ENCODE measurements around the gene HDAC6. TPM values are rescaled to one million over a fixed set of nuclear protein-coding genes. Genes with fewer than 3 reads are reported as not detected.
"Not testable (repeated sequence)": the region's sequence is repeated elsewhere in the genome, so short reads cannot be mapped to it uniquely, and the experiment has no call there.

Gene HDAC6
- total and polyA plus RNA-seq, 10 donors = 33.9 to 103 (median 79.9) TPM

GRCh38 chrX:48854898-48855297 is 53.0 kb downstream of the HDAC6 start:
- DNase-seq = no peak

GRCh38 chrX:48864210-48864609 is 62.3 kb downstream of the HDAC6 start:
- H3K4me3 ChIP-seq = no peak overlapping the region
- no peaks in the 10 kb centered on the region for H3K9me3 ChIP-seq
- H3K4me1 ChIP-seq = no peaks in the 10 kb centered on the region
- no peaks in the 10 kb centered on the region for H3K36me3 ChIP-seq
- no peak for TF ChIP-seq POLR2AphosphoS5 (IDR thresholded peaks at IDR 0.05)
- no peak for TF ChIP-seq POLR2A (IDR thresholded peaks at IDR 0.05)
- TF ChIP-seq CTCF (IDR thresholded peaks at IDR 0.05 in 8 of 11, conservative IDR thresholded peaks at IDR 0.05 in 3 of 11) = no peak
- H3K27ac ChIP-seq = no peak overlapping the region
- 38 to 51% (median 46%) methylated on average over 4 of the region's 4 CpGs for WGBS, 5 donors
- DNase-seq = no peak
- H3K27me3 ChIP-seq (replicated peaks in 1 of 7) = peaks cover 0 to 9% (median 0%) of the 10 kb centered on the region in 7 donors
- intact Hi-C loops (cut with DNase I; ENCODE audit: low total_unique reads) = no loop called here

More at GRCh38 chrX:48854898-48855297, 53.0 kb downstream of the HDAC6 start:
- H3K9me3 ChIP-seq = peaks cover 0 to 7% (median 0%) of the 10 kb centered on the region in 8 donors
- H3K27ac ChIP-seq = no peak overlapping the region
- no peaks in the 10 kb centered on the region for H3K36me3 ChIP-seq
- no peak overlapping the region for H3K4me3 ChIP-seq
- peaks cover 0 to 4% (median 0%) of the 10 kb centered on the region in 7 donors for H3K27me3 ChIP-seq (replicated peaks in 1 of 7)
- no peaks in the 10 kb centered on the region for H3K4me1 ChIP-seq
- WGBS, 5 donors = 38 to 62% (median 52%) methylated on average over 5 of the region's 5 CpGs
- intact Hi-C loops (cut with DNase I; ENCODE audit: low total_unique reads) = no loop called here
- no peak for TF ChIP-seq POLR2A (IDR thresholded peaks at IDR 0.05)
- peak in 2 of 11 experiments; percentile 11 for TF ChIP-seq CTCF (IDR thresholded peaks at IDR 0.05 in 8 of 11, conservative IDR thresholded peaks at IDR 0.05 in 3 of 11)

GRCh38 chrX:48872017-48872416 is 70.2 kb downstream of the HDAC6 start:
- intact Hi-C loops (cut with DNase I; ENCODE audit: low total_unique reads); H3K27me3 ChIP-seq (replicated peaks in 1 of 7); H3K4me3 ChIP-seq; H3K27ac ChIP-seq; H3K4me1 ChIP-seq; DNase-seq; H3K9me3 ChIP-seq; H3K36me3 ChIP-seq: not testable (repeated sequence)
- WGBS, 5 donors = 8 to 51% (median 34%) methylated on average over 1 to 2 of the region's 2 CpGs

Small RNA genes lying within 50 kb of the gene (small RNA-seq; reads per million reads assigned to genes)
- gene RNU6-29P = 0 reads per million in 4 donors

Other genes starting within 250 kb of the HDAC6 start
- 100 to 1,000 TPM; 155 to 361 (median 203) TPM for gene RBM3, start 227.6 kb upstream of the HDAC6 start, total RNA-seq
- gene RBM3, start 227.6 kb upstream of the HDAC6 start, polyA plus RNA-seq = 100 to 1,000 TPM; 162 to 224 (median 198) TPM
- gene WDR13, start 204.6 kb upstream of the HDAC6 start, total RNA-seq = 100 to 1,000 TPM in 1 of 7 donors, 10 to 100 TPM in 6; 61.2 to 116 (median 81.8) TPM
- 100 to 1,000 TPM in 2 of 3 donors, 10 to 100 TPM in 1; 90.4 to 200 (median 162) TPM for gene WDR13, start 204.6 kb upstream of the HDAC6 start, polyA plus RNA-seq
- gene WAS, start 118.3 kb upstream of the HDAC6 start, total RNA-seq = 100 to 1,000 TPM in 5 of 7 donors, 10 to 100 TPM in 2; 99.3 to 169 (median 107) TPM
- gene WAS, start 118.3 kb upstream of the HDAC6 start, polyA plus RNA-seq = 10 to 100 TPM; 53.5 to 64.8 (median 56.2) TPM
- 1 to 10 TPM; 6.2 to 9.2 (median 7.4) TPM for gene SUV39H1, start 105.3 kb upstream of the HDAC6 start, total RNA-seq
- gene SUV39H1, start 105.3 kb upstream of the HDAC6 start, polyA plus RNA-seq = 1 to 10 TPM; 4.0 to 6.7 (median 4.9) TPM
- gene GLOD5, start 40.3 kb upstream of the HDAC6 start, total RNA-seq = not detected
- gene GLOD5, start 40.3 kb upstream of the HDAC6 start, polyA plus RNA-seq = not detected
- 1 to 10 TPM in 6 of 7 donors, under 1 TPM in 1; 0.38 to 5.5 (median 1.5) TPM for gene GATA1, start 15.5 kb upstream of the HDAC6 start, total RNA-seq
- under 1 TPM; 0.15 to 0.61 (median 0.22) TPM for gene GATA1, start 15.5 kb upstream of the HDAC6 start, polyA plus RNA-seq
- gene ERAS, start 24.4 kb downstream of the HDAC6 start, total RNA-seq = under 1 TPM in 1 of 7 donors, not detected in 6; 0.79 TPM
- under 1 TPM in 2 of 3 donors, not detected in 1; 0.08 to 0.10 TPM for gene ERAS, start 24.4 kb downstream of the HDAC6 start, polyA plus RNA-seq
- gene PCSK1N, start 33.5 kb downstream of the HDAC6 start, total RNA-seq = under 1 TPM in 3 of 7 donors, not detected in 4; 0.47 to 0.74 (median 0.70) TPM
- gene PCSK1N, start 33.5 kb downstream of the HDAC6 start, polyA plus RNA-seq = under 1 TPM; 0.10 to 0.36 (median 0.11) TPM
- 10 to 100 TPM; 29.3 to 50.0 (median 38.2) TPM for gene TIMM17B, start 95.7 kb downstream of the HDAC6 start, total RNA-seq
- 10 to 100 TPM; 54.9 to 68.8 (median 59.1) TPM for gene TIMM17B, start 95.7 kb downstream of the HDAC6 start, polyA plus RNA-seq
- 10 to 100 TPM; 53.5 to 73.6 (median 68.6) TPM for gene PQBP1, start 95.9 kb downstream of the HDAC6 start, total RNA-seq
- gene PQBP1, start 95.9 kb downstream of the HDAC6 start, polyA plus RNA-seq = 10 to 100 TPM; 83.8 to 97.3 (median 92.9) TPM
- 10 to 100 TPM; 15.0 to 20.8 (median 17.4) TPM for gene SLC35A2, start 109.6 kb downstream of the HDAC6 start, total RNA-seq
- gene SLC35A2, start 109.6 kb downstream of the HDAC6 start, polyA plus RNA-seq = 1 to 10 TPM; 6.2 to 8.7 (median 8.3) TPM
- 100 to 1,000 TPM in 6 of 7 donors, 10 to 100 TPM in 1; 89.1 to 220 (median 159) TPM for gene PIM2, start 117.0 kb downstream of the HDAC6 start, total RNA-seq
- 10 to 100 TPM; 54.2 to 86.6 (median 62.4) TPM for gene PIM2, start 117.0 kb downstream of the HDAC6 start, polyA plus RNA-seq
- 10 to 100 TPM; 47.2 to 65.8 (median 58.5) TPM for gene OTUD5, start 155.5 kb downstream of the HDAC6 start, total RNA-seq
- 10 to 100 TPM; 29.6 to 53.2 (median 46.6) TPM for gene OTUD5, start 155.5 kb downstream of the HDAC6 start, polyA plus RNA-seq
- 1 to 10 TPM; 1.5 to 3.7 (median 2.2) TPM for gene KCND1, start 169.8 kb downstream of the HDAC6 start, total RNA-seq
- 1 to 10 TPM; 1.5 to 2.3 (median 2.0) TPM for gene KCND1, start 169.8 kb downstream of the HDAC6 start, polyA plus RNA-seq
- 10 to 100 TPM; 48.0 to 93.6 (median 72.6) TPM for gene GRIPAP1, start 200.2 kb downstream of the HDAC6 start, total RNA-seq
- 10 to 100 TPM; 20.0 to 42.2 (median 34.8) TPM for gene GRIPAP1, start 200.2 kb downstream of the HDAC6 start, polyA plus RNA-seq
- 10 to 100 TPM; 47.1 to 79.1 (median 64.9) TPM for gene TFE3, start 241.3 kb downstream of the HDAC6 start, total RNA-seq
- gene TFE3, start 241.3 kb downstream of the HDAC6 start, polyA plus RNA-seq = 10 to 100 TPM; 16.0 to 35.8 (median 18.7) TPM

Measured in spleen (tissue), 11 donors.